ENCODE results near the gene LEMD2.

DNA sequence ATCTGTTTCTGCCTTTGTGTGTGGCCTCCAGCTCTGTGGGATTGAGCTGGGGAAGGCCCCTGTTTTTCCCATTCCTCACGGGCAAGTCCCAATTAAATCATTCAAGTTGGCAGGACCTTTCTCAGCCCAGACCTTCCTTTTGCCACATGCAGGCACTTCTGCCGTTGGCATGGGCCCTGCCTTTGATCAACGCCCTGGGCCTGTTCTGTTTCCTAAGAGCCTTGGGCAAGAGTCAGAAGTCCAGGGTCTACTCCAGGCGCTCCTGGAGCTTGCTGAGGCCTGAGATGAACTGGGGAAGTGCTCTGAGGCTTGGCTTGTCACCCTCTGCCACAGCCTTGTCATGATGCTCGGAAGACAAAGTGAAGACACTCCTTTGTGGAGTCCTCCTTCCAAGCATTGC is 49.4 kb downstream of the LEMD2 start:
- TF ChIP-seq, protein P1, sequence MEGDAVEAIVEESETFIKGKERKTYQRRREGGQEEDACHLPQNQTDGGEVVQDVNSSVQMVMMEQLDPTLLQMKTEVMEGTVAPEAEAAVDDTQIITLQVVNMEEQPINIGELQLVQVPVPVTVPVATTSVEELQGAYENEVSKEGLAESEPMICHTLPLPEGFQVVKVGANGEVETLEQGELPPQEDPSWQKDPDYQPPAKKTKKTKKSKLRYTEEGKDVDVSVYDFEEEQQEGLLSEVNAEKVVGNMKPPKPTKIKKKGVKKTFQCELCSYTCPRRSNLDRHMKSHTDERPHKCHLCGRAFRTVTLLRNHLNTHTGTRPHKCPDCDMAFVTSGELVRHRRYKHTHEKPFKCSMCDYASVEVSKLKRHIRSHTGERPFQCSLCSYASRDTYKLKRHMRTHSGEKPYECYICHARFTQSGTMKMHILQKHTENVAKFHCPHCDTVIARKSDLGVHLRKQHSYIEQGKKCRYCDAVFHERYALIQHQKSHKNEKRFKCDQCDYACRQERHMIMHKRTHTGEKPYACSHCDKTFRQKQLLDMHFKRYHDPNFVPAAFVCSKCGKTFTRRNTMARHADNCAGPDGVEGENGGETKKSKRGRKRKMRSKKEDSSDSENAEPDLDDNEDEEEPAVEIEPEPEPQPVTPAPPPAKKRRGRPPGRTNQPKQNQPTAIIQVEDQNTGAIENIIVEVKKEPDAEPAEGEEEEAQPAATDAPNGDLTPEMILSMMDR (conservative IDR thresholded peaks at IDR 0.05; ENCODE audit: low read length) = no peak
- TF ChIP-seq EZH2phosphoT487 (IDR thresholded peaks at IDR 0.05; ENCODE audit: borderline replicate concordance) = no peak
